NCI-H2171 treated with DMSO at 0.1 percent for 48 hours (cell line): ENCODE data around the gene NFATC1.
"Not testable (repeated sequence)": the region's sequence is repeated elsewhere in the genome, so short reads cannot be mapped to it uniquely, and the experiment has no call there.

ENCODE experiments used
- DNase-seq: peaks from one replicate; lab custom pipeline; 2025; lab: John Stamatoyannopoulos, UW

The NFATC1 gene

DNA sequence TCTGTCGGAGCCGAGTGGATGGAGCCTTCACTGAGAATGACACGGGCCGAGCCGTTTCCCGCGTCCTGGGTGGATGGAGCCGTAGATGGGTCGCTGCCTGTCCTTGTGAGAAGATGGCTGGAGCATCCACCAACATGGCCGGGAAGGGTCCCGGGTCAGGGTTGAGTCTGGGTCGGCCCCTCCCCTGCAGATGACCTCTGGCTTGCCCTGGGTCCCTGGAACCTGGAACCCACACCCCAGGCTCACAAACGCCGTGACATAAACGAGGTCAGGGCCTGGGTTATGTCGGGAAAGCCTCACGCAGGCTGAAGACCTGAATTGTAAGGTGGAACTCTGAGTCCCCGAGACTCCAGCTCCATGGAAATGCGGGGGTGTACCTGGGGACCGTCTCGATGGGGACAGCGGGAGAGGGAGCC is 94.9 kb downstream of the NFATC1 start:
- DNase-seq, result no peak

DNA sequence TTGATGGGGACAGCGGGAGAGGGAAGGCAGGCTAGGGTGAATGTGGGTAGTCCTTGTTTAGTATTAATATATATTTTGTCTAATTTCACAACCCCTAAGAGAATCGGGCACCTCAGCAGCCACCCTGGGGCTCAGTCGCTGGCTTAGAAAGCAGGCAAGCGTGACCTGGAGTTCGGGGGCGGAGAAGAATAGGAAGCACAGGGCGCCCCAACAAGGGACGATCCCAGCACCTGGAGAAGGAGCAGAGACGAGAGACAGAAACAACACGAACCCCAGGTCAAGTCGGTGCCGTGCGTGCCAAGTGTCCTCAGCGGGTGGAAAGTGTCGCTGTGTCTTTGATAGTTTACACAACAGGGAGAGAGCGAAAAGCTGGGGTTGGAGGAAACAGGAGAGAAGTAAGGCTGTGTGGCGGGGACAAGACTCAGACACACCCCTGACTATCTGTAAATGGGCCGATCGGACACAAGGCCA is 95.4 kb downstream of the NFATC1 start:
- DNase-seq, result no peak

DNA sequence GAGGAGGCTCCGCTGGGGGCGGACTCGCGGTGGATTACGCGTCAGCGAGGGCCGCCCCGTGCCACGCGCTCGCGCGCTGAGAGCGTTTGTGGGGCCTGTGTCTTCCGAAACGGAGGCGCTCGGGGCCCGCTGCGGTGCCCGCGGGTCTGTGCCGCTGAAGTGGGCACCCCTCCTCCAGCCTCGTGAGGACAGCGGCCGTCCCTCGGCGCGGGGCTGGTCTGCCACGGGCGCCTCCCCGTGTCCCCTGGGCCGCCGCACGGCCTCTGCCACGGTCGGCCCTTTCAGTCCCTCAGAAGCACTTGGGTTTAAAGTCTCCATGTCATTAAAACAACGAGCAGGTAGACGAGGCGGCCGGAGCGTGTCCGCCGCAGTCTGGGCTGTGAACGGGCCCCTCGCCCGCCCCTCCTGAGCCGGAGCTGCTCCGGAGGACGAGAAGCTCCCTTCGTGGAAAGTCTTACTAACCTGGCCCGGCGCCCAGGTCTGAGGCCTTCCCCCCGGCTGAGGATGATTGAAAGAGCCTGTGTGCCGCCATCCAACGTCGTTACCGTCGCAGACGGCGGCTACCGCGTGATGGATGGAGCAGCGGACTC is 97.6 kb downstream of the NFATC1 start:
- no peak for DNase-seq

DNA sequence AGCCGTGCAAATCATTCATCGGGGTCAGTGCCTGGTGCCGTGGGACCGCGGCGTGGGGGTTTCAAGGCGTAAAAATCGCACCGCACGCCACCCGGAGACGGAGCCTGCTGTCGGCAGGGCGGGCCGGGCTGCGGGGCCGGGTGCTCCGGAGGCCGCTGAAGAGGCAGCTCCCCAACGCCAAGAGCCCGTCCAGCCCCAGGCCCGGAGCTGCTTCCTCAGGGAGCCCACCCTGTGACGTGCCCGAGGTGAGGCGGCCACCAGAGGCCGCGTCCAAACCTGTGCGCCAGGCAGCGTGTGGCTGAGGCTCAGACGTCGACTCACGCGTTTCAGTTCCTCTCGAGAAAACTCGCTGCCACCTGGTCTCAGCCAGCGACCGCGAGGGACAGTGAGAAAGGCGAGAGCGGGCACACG is 98.1 kb downstream of the NFATC1 start:
- no peak for DNase-seq

DNA sequence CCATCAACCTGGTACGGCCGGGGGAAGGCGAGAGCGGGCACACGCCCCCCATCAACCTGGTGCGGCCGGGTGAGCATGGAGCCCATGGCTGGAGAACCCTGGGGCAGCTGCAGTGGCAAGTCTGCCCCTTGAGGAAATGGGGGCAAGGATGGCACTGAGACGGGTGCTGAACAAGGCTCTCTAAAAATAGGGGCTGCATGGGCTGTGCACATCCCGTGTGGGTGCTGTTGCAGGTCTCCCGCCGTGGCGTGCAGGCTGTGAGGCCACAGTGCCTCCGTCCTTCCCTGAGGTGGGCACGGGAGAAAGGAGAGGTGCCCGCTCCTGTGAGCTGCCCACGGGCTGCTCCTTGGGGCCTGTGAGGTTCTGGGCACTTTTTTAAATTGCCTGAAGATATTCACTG is 99.2 kb downstream of the NFATC1 start:
- no peak for DNase-seq

DNA sequence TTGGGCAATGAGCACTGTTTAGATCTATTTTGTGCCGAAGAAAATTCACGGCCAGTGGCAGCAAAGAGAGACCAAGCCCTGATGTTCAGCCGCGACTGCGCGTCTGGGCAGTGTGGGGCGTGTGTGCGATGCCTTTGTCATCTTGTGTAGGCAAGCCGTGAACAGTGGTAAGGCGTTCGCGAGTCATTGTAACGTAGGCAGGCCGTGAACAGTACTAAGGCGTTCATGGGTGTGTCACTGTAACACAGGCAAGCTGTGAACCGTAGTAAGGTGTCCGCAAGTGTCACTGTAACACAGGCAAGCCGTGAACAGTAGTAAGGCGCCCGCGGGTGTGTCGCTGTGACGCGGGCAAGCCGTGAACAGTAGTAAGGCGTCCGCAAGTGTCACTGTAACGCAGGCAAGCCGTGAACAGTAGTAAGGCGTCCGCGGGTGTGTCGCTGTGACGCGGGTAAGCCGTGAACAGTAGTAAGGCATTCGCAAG is 99.9 kb downstream of the NFATC1 start:
- DNase-seq, result no peak

DNA sequence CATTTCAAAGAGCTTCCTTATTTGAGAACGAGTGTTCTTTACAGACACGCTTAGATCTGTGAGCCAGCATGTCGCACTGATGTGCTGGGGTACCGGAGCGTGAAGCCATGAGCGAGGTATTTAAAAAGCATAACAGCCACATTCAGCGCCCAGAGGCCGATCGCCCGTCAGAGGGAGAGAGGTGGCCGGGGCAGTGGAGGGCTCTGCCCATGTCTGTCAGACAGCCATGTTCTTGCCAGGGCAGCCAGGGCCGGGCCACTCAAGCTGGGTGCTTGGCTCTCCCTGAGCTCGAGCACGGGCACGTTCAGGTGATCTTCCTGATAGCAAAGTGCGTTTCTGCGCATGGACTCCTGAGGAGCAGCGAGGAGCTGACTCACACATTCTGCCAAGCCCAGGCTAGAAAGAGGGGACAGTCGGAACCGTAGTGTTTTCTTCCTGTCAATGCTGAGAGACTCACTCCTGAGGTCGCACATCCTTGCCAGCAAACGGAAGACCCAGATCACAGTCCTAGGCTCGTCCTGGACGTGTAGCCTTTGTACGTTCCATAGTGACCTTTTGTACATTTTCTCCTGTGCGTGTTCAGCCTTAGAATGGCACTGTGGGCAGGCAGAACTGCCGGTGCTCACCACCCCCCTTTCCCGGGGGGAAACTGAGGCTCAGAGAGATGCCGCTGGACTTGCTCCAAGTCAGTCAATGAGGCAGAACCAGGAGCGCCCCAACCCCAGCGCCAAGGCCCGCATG is 100.7 kb downstream of the NFATC1 start:
- no peak for DNase-seq

DNA sequence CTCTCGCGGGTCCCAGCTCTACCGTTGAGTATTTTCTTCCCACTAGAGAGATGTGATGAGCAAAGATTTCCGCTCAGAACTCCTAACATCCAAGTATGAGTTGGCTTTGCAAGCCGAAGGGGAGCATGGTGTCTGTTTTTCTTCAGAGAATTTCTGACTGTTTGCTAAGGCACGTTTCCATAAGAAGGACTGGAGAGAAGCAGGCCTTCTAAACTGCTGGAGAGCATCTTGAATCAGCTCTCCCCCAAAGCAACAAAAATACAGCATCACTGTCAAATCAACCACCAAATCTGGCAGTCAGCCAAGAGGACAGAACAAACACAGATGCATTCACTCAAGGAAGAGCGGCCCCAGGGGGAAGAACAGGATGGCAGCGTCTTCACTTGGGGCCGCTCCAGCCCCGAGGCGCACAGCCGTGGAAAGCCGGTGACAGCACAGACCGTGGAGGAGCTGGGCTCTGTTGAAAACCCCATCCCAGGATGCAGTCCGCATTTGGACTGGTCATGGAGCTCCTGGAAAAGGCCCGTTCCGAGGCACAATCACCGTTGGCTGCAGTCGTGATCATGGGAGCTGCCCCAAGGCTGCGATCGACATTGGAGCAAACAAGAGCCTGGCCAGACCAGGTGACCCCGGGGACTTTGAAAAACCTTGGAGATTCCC is 101.4 kb downstream of the NFATC1 start:
- peak; percentile 75 for DNase-seq

DNA sequence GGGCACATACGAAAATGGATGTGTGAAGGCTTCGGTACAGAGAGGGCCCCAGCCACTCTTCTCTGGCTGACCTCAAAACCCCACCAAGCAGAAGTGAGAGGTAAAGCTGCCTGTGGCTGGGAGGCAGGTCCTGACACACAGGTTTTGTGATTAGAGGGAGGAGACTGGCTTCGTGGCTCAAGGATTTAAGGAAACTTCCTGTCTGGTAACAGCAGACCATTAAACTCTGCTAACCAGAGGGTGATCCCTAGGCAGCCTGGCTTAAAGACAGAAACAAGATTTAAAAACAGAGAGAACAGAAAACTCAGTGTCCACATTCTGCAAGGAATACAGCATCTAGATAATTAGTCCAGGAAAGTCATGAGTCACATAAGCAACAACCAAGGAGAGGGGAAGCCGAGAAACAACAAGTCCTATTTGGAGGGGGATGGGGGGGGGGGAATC is 101.9 kb downstream of the NFATC1 start:
- DNase-seq, result no peak

DNA sequence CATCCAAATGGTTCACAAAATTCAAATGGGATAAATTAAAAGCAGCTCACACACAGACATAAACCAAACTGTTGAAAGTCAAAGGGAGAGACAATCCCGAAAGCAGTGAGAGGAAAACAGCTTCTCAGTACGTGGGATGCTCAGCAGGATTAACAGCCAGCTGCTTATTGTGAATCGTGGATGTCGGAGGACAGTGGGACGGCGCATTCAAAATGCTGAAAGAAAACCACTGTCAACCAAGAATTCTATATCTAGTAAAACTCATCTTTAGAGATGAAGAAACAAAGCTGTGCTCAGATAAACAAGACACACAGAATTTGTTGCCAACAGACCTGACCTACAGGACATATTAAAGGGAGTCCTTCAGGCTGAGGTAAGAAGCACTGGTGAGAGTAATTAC is 102.9 kb downstream of the NFATC1 start:
- no peak for DNase-seq

DNA sequence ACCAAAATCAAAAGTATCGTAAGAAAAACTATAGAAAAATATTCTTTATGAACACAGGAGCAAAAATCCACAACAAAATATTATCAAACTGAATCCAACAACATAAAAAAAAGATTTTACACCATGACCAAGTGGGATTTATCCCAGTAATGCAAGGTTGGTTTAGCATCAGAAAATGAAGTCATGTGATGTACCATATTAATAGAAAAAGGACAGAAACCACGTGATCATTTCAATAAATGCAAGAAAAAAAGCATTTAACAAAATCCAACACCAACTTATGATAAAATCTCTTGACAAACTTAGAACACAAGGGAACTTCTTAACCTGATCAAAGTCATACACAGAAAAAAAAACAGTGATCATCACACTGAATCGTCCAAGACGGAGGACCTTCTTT is 105.3 kb downstream of the NFATC1 start:
- no peak for DNase-seq

DNA sequence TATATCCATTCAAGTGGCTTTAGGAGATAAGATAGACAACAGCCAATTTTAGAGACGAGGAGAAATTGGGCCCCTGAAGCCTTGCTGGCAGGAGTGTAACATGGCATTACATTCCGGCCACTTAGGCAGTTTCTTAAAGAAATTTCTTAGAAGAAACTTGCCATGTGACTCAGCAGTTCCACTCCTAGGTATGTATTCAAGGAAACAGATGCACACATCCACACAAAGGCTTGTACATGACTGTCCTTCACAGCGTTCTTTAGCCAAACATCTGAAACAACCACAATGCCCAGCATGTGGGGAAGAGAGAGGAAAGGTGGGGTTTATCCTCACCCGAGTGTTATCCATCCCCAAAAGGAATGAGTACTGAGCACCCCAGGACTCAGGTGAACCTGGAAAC is 107.1 kb downstream of the NFATC1 start:
- DNase-seq, result no peak

DNA sequence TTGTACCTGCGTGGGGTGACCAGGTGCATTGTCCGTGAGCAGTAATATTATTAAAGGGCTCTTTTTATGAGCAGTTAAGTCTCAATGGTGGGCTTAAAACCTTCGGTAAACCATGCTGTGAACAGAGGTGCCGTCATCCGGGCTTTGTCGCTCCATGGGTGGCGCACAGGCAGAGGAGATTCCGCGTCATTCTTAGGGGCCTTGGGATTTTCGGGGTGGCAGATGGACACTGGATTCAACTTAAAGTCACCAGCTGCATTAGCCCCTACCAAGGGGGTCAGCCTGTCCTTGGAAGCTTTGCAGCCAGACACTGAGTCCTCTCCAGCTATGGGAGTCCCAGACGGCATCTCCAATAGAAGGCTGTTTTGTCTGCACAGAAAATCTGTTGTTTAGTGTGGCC is 107.7 kb downstream of the NFATC1 start:
- no peak for DNase-seq

DNA sequence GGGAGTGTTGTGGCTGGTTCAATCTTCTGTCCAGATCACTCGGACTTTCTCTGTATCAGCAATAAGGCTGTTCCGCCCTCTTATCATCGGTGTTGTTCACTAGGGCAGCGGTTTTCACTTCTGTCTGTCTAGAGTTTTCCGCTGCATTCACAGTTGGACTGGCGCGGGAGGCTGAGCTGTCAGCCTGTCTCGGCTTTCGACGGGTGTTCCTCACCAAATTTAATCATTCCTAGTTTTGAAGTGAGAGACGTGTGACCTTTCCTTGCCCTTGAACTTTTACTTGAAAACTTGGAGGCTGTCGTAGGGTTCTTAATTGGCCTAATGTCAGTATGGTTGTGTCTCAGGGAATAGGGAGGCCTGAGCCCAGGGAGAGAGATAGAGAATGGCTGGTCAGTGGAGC is 108.3 kb downstream of the NFATC1 start:
- DNase-seq, result no peak

DNA sequence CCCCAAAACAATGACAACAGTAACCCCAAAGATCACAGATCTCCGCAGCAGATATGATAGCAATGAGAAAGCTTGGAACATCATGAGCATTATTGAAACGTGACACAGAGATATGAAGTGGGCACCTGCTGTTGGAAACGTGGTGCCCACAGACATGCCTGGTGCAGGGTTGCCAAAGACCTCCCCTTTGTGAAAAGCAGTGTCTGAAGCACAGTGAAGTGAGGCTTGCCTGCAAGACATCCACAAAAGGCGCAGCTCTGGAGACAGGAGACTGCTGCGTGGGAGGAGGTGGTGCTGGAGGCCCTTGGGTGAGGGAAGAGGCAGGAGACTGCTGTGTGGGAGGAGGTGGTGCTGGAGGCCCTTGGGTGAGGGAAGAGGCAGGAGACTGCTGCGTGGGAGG is 108.8 kb downstream of the NFATC1 start:
- DNase-seq, result not testable (repeated sequence)

DNA sequence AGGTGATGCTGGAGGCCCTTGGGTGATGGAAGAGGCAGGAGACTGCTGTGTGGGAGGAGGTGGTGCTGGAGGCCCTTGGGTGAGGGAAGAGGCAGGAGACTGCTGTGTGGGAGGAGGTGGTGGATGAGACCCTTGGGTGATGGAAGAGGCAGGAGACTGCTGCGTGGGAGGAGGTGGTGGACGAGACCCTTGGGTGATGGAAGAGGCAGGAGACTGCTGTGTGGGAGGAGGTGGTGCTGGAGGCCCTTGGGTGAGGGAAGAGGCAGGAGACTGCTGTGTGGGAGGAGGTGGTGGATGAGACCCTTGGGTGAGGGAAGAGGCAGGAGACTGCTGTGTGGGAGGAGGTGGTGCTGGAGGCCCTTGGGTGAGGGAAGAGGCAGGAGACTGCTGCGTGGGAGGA is 109.7 kb downstream of the NFATC1 start:
- DNase-seq, result not testable (repeated sequence)

DNA sequence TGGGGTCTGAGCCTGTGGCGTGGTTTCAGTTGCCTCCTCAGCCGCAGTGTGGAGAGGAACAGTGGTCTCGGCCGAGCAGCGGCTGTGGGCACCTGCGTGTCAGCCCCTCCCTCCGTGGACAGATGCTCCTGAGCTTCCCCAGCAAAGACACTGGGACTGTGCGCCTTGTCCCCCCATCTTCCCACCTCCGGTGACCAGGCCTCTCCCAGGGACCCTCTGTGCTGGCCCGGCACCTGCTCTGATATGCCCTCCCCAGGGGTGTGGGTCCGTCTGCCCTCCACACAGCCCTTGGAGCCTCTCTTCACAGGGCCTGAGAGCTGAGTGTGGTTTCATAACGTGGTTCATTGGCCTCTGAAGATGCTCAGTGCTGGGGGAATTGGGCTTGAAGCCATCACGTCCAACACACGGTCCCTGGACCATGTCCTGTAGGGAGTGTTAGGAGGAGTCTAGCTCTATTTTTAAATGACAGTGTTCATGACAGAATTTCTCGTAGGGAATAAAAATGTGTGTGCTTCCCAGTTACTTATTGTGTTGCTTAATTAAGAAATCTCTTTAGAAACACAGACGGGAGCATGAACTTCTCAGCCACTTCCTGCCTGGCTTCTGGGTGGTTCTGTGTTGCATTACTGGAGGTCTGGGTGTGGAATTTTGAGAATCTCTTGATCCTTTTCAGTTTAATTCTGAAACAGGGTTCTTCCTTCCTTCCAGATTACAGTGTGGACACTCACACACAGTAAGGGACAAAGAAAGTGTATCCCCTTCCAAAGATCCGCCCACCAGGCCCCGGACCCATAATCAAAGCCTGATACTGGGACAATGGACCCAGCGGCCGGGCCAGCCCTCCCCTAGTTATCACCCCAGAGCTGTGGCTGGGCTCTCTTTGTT is 110.7 kb downstream of the NFATC1 start:
- no peak for DNase-seq

DNA sequence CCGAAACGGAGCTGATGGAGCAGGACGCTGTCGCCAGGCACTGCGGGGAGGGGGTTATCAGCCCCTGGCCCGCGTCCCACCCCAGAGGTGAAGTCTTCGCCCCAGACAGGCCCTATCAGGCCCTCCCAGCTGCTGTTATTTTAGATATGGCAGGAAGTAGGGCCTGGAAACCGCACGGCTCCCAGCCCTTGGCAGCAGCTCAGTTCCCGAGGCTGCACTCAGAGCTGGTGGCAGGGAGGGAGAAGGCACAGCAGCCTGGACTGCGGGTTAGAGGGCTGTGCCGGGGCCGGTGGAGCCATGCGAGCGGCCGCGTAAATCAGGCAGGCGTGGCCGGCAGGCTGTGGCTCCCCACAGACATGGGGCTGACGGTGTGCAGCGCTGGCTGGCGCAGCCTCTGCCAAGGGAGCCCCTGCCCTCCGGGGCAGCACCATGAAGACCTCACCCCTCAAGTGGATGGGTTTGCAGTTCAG is 111.4 kb downstream of the NFATC1 start:
- no peak for DNase-seq

DNA sequence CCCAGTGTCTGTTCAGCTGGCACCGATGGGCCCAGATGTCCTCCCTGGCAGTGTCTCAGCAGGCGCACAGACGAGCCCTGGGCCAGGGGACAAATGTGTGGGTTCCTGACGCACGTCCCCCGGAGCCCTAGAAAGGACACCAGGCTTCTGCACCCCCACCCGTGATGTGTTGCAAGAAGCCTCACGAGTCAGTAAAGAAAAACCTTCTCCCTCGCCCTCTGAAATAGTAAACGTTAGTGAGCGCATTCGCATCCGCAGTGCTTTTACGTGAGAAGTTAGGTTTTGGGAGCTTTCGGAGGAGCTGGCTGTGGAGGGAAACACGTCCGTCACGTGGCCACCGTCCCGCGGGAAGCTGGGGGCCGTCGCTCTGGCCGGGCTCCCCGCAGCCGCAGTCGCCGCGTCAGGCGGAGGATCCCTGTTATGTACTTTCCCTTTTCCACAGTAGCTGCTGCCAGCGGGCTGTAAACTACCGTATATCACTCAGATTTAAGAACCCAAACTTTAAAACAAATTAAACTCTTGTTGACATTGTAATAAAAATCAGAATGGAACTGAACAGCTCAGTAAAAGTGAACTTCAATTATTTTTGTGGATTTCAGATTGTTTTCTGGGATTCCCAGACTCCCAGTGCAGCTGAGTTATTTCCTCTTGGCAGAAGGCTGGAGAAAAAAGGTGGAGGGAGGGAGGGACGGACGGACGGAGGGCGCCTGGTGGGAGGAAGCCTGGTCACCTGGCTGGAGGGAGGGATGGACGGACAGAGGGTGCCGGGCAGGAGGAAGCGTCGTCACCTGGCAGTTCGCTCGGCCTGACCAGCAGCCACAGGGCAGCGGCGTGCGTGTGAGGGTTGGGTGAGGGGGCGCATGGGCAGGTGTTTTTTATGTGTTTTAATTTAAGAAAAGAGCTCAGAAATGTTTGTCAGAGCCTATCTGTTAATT is 112.1 kb downstream of the NFATC1 start:
- DNase-seq, result no peak

DNA sequence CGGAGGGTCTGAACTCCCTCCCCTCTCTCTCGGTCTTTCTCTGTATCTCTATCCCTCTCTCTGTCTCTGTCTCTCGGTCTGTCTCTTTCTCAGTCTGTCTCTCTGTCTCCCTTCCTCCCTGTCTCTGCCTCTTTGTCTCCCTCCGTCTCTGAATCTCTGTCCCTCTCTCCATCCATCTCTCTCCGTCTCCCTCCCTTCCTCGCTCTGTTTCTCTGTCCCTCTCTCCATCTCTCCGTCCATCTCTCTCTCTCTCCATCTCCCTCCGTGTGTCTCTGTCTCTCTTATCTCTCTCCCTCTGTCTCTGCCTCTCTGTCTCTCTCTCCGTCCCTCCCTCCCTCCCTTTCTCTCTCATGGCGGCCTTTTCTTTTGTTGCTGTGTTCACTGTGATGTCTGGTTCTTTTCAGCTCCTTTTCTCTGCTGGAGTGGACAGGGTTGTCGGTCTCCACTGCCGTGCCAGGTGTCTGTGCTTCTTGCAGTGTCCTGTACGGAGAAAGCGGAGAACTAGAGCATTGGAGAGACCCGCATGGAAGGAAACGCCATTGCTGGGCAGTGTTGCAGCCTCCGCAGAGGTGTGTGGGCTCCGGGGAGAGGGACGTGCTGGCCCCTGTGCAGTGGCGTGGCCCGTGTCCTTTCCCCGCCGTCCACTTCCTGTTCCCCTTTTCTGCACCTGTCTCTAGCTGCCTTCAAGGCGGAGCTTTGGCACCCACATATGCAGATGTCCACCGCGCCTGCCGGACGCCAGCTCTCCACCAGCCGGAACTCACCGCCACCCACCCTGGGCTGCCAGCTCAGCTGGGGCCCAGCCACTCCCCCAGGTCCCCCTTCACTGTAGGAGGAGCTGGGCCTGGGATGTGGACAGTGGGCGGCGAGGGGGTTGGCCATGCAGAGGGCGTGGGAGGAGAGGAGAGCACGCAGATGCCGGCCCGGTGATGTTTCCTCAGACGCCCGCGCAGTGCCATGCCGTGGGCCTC is 113.1 kb downstream of the NFATC1 start:
- no peak for DNase-seq
